GM23248 (cell line): ENCODE measurements around the gene PAIP2. TPM values are rescaled to one million over a fixed set of nuclear protein-coding genes. Genes with fewer than 3 reads are reported as not detected.
A peak's percentile ranks its signal among the peaks of the same experiment; 100 is the strongest.
"Not testable (repeated sequence)": the region's sequence is repeated elsewhere in the genome, so short reads cannot be mapped to it uniquely, and the experiment has no call there.

Experiments
- DNase-seq: peaks from one replicate; pipeline ENCODE4 v3.0.0-alpha.2; 2015
- H2AFZ ChIP-seq: fragments of 200-600 bp; sonication (generic); 2 replicates; pipeline ENCODE4 v1.6.1; 2016; ENCODE audit warnings: antibody characterized with exemption
- H3F3A ChIP-seq: fragments of 200-600 bp; sonication (generic); 2 replicates; pipeline ENCODE4 v1.6.1; 2016; ENCODE audit warnings: mild to moderate bottlenecking, antibody characterized with exemption, mixed run types; ENCODE audit not compliant: insufficient read depth
- H3K27ac ChIP-seq: fragments of 200-600 bp; sonication (generic); 2 replicates; pipeline ENCODE4 v1.5.1; 2016; ENCODE audit warnings: mild to moderate bottlenecking
- H3K27me3 ChIP-seq: fragments of 200-600 bp; sonication (generic); replicated peaks from 2 replicates; pipeline ENCODE4 v1.6.1; 2016; ENCODE audit warnings: mild to moderate bottlenecking; ENCODE audit not compliant: insufficient read depth
- H3K36me3 ChIP-seq: fragments of 200-600 bp; sonication (generic); 2 replicates; pipeline ENCODE4 v1.6.1; 2016; ENCODE audit warnings: low read depth, mild to moderate bottlenecking
- H3K4me1 ChIP-seq: fragments of 200-600 bp; sonication (generic); 2 replicates; pipeline ENCODE4 v1.6.1; 2016; ENCODE audit warnings: mild to moderate bottlenecking; ENCODE audit not compliant: insufficient read depth
- H3K4me2 ChIP-seq: fragments of 200-600 bp; sonication (generic); one replicate; pipeline ENCODE4 v1.6.1; 2016; ENCODE audit warnings: mild to moderate bottlenecking; ENCODE audit not compliant: unreplicated experiment
- H3K4me3 ChIP-seq: fragments of 200-600 bp; sonication (generic); 2 replicates; pipeline ENCODE4 v1.5.1; 2016; ENCODE audit warnings: mild to moderate bottlenecking
- H3K79me2 ChIP-seq: fragments of 200-600 bp; sonication (generic); 2 replicates; pipeline ENCODE4 v1.6.1; 2016; ENCODE audit warnings: mild to moderate bottlenecking; ENCODE audit not compliant: insufficient read depth
- H3K9ac ChIP-seq: fragments of 200-600 bp; sonication (generic); 2 replicates; pipeline ENCODE4 v1.6.1; 2016; ENCODE audit warnings: mild to moderate bottlenecking
- H3K9me2 ChIP-seq: fragments of 200-600 bp; sonication (generic); 2 replicates; pipeline ENCODE4 v1.6.1; 2016; ENCODE audit warnings: mixed run types, mild to moderate bottlenecking, moderate library complexity; ENCODE audit not compliant: insufficient read depth
- H3K9me3 ChIP-seq: fragments of 200-600 bp; sonication (generic); one replicate; pipeline ENCODE4 v1.6.1; 2017; ENCODE audit warnings: low read depth
- H4K20me1 ChIP-seq: fragments of 200-600 bp; sonication (generic); 2 replicates; pipeline ENCODE4 v1.6.0; 2016; ENCODE audit not compliant: insufficient read depth
- EZH2 ChIP-seq: fragments of 200-600 bp; sonication (generic); IDR thresholded peaks from 2 replicates; pipeline ENCODE4 v1.6.1; 2018; ENCODE audit warnings: antibody characterized with exemption, mild to moderate bottlenecking; ENCODE audit not compliant: insufficient read depth, poor library complexity, severe bottlenecking
- EZH2phosphoT487 ChIP-seq: fragments of 200-600 bp; sonication (generic); IDR thresholded peaks from 2 replicates; pipeline ENCODE4 v1.6.1; 2018; ENCODE audit warnings: antibody characterized with exemption, moderate library complexity, mild to moderate bottlenecking, low read depth; ENCODE audit not compliant: insufficient read depth
- WGBS, 2 experiments: methylation state at CpG; one replicate each; pipeline ENCODE4 v1.1.6; 2015 to 2017; ENCODE audit warnings: low lambda C conversion rate in 2 of 2, low coverage in 1 of 2; ENCODE audit errors: missing lambda C conversion rate in 2 of 2; 5-methylcytosine and 5-hydroxymethylcytosine counted together
- in situ Hi-C: fragments of 300-500 bp; cut with MboI; formaldehyde crosslinking; loops from 2 replicates; pipeline ENCODE4 v1.15.0; 2020
- polyA plus RNA-seq: library from polyadenylated mRNA; unstranded; fragments of >200 nt; fragmentation: Nextera tagmentation; extraction: Ambion mirVana; gene quantifications from 2 replicates; pipeline ENCODE4 v1.2.1, GENCODE V29; 2016
- total RNA-seq: library from RNA; depleted of rRNA; stranded (reverse); fragments of >200 nt; shearing (Covaris generic); gene quantifications from 2 replicates; pipeline ENCODE4 v1.2.3, GENCODE V29; 2014

Gene PAIP2
- total and polyA plus RNA-seq, 2 experiments from 2014 or later, result 62.8 to 112 TPM

- Histone ChIP-seq H3K27ac (no peak overlapping the region), H3K9me3 (no peaks in the 10 kb centered on the region), H3F3A (peaks cover 30% of the 10 kb centered on the region), H3K27me3 (no peaks in the 10 kb centered on the region), H3K9me2 (no peaks in the 10 kb centered on the region), H3K9ac (no peak overlapping the region), H3K4me3 (no peak overlapping the region), H3K79me2 (no peaks in the 10 kb centered on the region), H3K4me2 (no peak overlapping the region), H2AFZ (no peak overlapping the region), H3K36me3 (no peaks in the 10 kb centered on the region), H3K4me1 (peaks cover 27% of the 10 kb centered on the region), H4K20me1 (no peaks in the 10 kb centered on the region)
- in situ Hi-C loops, result no loop called here
- TF ChIP-seq EZH2, result no peak
- TF ChIP-seq EZH2phosphoT487, result no peak
- no peak for DNase-seq
- WGBS, 2 experiments, result 94 to 96% methylated on average over 7 of the region's 7 CpGs
These were observed 66.5 kb downstream of the PAIP2 start for GRCh38 chr5:139408191-139408590.

GRCh38 chr5:139409116-139409515, 67.5 kb downstream of the PAIP2 start:
- WGBS, 2 experiments, result 86 to 95% methylated on average over 4 to 5 of the region's 5 CpGs
- H3K9me3 ChIP-seq, in situ Hi-C loops, H2AFZ ChIP-seq, H3K4me3 ChIP-seq, H3K27ac ChIP-seq, H3K9me2 ChIP-seq, H3K27me3 ChIP-seq, H3K36me3 ChIP-seq, H3K4me2 ChIP-seq, H3K9ac ChIP-seq, H3K79me2 ChIP-seq, H4K20me1 ChIP-seq, DNase-seq: not testable (repeated sequence)
- Histone ChIP-seq H3F3A (peaks cover 27% of the 10 kb centered on the region), H3K4me1 (peaks cover 24% of the 10 kb centered on the region)

- Histone ChIP-seq H2AFZ (peak overlapping the region; percentile 84), H3F3A (peaks cover 27% of the 10 kb centered on the region), H3K27ac (peak overlapping the region; percentile 83), H3K4me1 (peaks cover 19% of the 10 kb centered on the region), H3K9me3 (no peaks in the 10 kb centered on the region), H3K4me2 (peak overlapping the region; percentile 33), H3K4me3 (no peak overlapping the region), H4K20me1 (no peaks in the 10 kb centered on the region), H3K27me3 (no peaks in the 10 kb centered on the region), H3K36me3 (no peaks in the 10 kb centered on the region), H3K79me2 (no peaks in the 10 kb centered on the region), H3K9me2 (no peaks in the 10 kb centered on the region), H3K9ac (peak overlapping the region; percentile 73)
- TF ChIP-seq EZH2, result no peak
- TF ChIP-seq EZH2phosphoT487, result no peak
- peak; percentile 67 for DNase-seq
- 35 to 36% methylated on average over 6 of the region's 6 CpGs for WGBS, 2 experiments
- in situ Hi-C loops, result no loop called here
These were observed 68.7 kb downstream of the PAIP2 start for GRCh38 chr5:139410121-139410992.

DNA sequence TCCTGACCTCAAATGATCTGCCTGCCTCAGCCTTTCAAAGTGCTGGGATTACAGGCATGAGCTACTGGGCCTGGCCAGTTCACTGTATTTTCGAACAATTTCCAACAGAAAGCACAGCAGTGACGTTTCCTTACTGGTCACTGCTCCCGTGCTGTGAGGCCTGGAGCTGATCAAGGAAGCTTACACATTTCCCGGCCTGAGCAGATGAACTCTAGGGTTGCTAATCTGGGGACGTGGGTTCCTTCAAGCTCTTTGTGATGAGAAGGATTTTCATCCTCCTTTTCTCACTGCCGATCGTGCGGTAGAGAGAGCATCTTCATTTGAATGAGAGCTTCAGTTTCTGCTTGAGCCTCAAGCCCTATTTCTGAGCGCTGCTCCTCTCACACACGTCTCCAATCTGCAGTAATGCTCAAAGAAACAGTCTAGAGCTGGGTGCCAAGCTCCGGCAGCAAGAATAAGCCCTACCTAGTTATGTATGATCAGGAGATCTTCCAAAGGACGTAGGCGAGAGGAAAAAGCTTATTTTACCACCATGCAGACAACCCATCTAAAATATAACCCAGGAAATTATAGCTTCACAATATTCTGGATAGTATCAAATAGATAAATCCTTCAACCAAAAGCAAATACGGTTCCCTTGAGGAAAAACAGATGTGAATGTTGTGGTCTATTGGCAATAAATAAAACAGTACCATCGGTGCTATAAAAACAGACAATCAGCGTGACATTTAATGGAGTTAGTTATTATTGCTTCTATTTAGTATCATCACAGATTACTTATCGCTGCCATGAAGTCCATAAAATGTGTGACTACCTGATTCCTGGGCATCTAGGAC, 69.6 kb downstream of the PAIP2 start:
- in situ Hi-C loops, result no loop called here
- Histone ChIP-seq H3K4me3 (no peak overlapping the region), H4K20me1 (no peaks in the 10 kb centered on the region), H3K79me2 (no peaks in the 10 kb centered on the region), H3K9me3 (no peaks in the 10 kb centered on the region), H3F3A (peaks cover 27% of the 10 kb centered on the region), H3K4me1 (peaks cover 19% of the 10 kb centered on the region), H3K27ac (peak overlapping the region; percentile 83), H3K9ac (peak overlapping the region; percentile 73), H3K27me3 (no peaks in the 10 kb centered on the region), H2AFZ (peak overlapping the region; percentile 84), H3K4me2 (peak overlapping the region; percentile 33), H3K36me3 (no peaks in the 10 kb centered on the region), H3K9me2 (no peaks in the 10 kb centered on the region)
- 11 to 12% methylated on average over 17 of the region's 17 CpGs for WGBS, 2 experiments
- DNase-seq, result peak; percentile 84
- TF ChIP-seq EZH2phosphoT487 (no peak), EZH2 (no peak)
